GM18868 (cell line): Measurements from ENCODE around the gene CCDC57.
A peak's percentile ranks its signal among the peaks of the same experiment; 100 is the strongest.

Experiments
- ATAC-seq: cut with Tn5 transposase; IDR thresholded peaks from one replicate; pipeline ENCODE4 v1.9.1; 2021; ENCODE audit warnings: mild to moderate bottlenecking, moderate library complexity; ENCODE audit not compliant: unreplicated experiment

CCDC57 gene

GRCh38 chr17:82112181-82112913 lies 100.3 kb downstream of the CCDC57 start:
- ATAC-seq: no peak

- ATAC-seq: no peak
Observed at GRCh38 chr17:82110298-82110697, 102.3 kb downstream of the CCDC57 start.

- ATAC-seq: no peak
Observed at GRCh38 chr17:82108961-82109475, 103.6 kb downstream of the CCDC57 start.

GRCh38 chr17:82108496-82108945 lies 104.1 kb downstream of the CCDC57 start:
- ATAC-seq: no peak

GRCh38 chr17:82108038-82108437 lies 104.6 kb downstream of the CCDC57 start:
- no peak for ATAC-seq

- ATAC-seq: no peak
Observed at GRCh38 chr17:82107341-82107860, 105.2 kb downstream of the CCDC57 start.

GRCh38 chr17:82106688-82107305 lies 105.8 kb downstream of the CCDC57 start:
- ATAC-seq: no peak

GRCh38 chr17:82105882-82106687 lies 106.6 kb downstream of the CCDC57 start:
- peak; percentile 81 for ATAC-seq

- ATAC-seq: no peak
Observed at GRCh38 chr17:82105417-82105881, 107.2 kb downstream of the CCDC57 start.

- ATAC-seq: no peak
Observed at GRCh38 chr17:82104797-82105416, 107.7 kb downstream of the CCDC57 start.

- ATAC-seq: no peak
Observed at GRCh38 chr17:82103553-82104451, 108.8 kb downstream of the CCDC57 start.

- ATAC-seq: no peak
Observed at GRCh38 chr17:82101767-82102679, 110.6 kb downstream of the CCDC57 start.

GRCh38 chr17:82101301-82101715 lies 111.3 kb downstream of the CCDC57 start:
- no peak for ATAC-seq

GRCh38 chr17:82100502-82101298 lies 111.9 kb downstream of the CCDC57 start:
- ATAC-seq: no peak

- peak; percentile 3 for ATAC-seq
Observed at GRCh38 chr17:82098939-82099763, 113.5 kb downstream of the CCDC57 start.

GRCh38 chr17:82098169-82098938 lies 114.3 kb downstream of the CCDC57 start, which contains the start of gene FASN:
Gene FASN, minus strand, starts transcription at chr17:82098236. Its CDS starts 1,791 bp downstream, at chr17:82096445.
- ATAC-seq: peak; percentile 67
